HCT116 (cell line): Measurements from ENCODE around the gene TNS3. TPM values are rescaled to one million over a fixed set of nuclear protein-coding genes. Genes with fewer than 3 reads are reported as not detected.

Experiments used
- ATAC-seq: fragments of 200-7000 bp; cut with Tn5 transposase; 2 replicates; pipeline ENCODE4 v1.9.1; 2020; ENCODE audit warnings: mild to moderate bottlenecking, moderate library complexity
- BruUV-seq: library from RNA; stranded (reverse); fragments of 400-500 nt; replicated peaks from 2 replicates; lab custom pipeline; 2021; lab: Mats Ljungman, UMichigan
- CTCF ChIA-PET: fragments of 300-600 bp; sonication (Branson Sonifier 250); formaldehyde crosslinking; loops from one replicate; lab custom pipeline; 2021; ENCODE audit warnings: antibody characterized with exemption; lab: Charles Lee
- POLR2A ChIA-PET: fragments of 300-600, 350-600 bp; sonication (Branson Sonifier 250); formaldehyde crosslinking; loops from one replicate; lab custom pipeline; 2021; ENCODE audit warnings: antibody characterized with exemption; lab: Charles Lee
- RAD21 ChIA-PET, 2 experiments: fragments of 300-600 bp; sonication (Branson Sonifier 250); formaldehyde crosslinking; loops; one replicate each; lab custom pipeline; 2023; ENCODE audit warnings: low total read pairs in 2 of 2; ENCODE audit not compliant: uncharacterized antibody in 2 of 2, unreplicated experiment in 2 of 2, low non-redundant PET in 1 of 2; lab: Charles Lee
- DNase-seq: peaks from one replicate; pipeline ENCODE4 v3.0.0-alpha.2; 2010; ENCODE audit warnings: low read depth, low spot score
- H2AFZ ChIP-seq: fragments of 200-600 bp; shearing (Covaris generic), sonication (generic); 2 replicates; pipeline ENCODE4 v1.6.1; 2017; ENCODE audit warnings: low read depth, mixed run types, mixed read lengths, antibody characterized with exemption, low read length; ENCODE audit not compliant: poor library complexity, severe bottlenecking
- H3K27ac ChIP-seq: 2 replicates; pipeline ENCODE4 v1.5.1; 2012; ENCODE audit warnings: low read depth, low read length
- H3K27me3 ChIP-seq: fragments of 200-600 bp; sonication (generic); 2 replicates; pipeline ENCODE4 v1.6.1; 2016; ENCODE audit warnings: mixed run types, low read length, mixed read lengths; ENCODE audit not compliant: insufficient read depth
- H3K36me3 ChIP-seq, 2 experiments: fragments of 200-500 bp in 1 of 2; fragments of 200-600 bp in 1 of 2; sonication (Bioruptor generic) in 1 of 2; sonication (generic) in 1 of 2; 2 replicates each; pipeline versions ENCODE4 v1.5.1 to v1.6.1; 2014 to 2016; ENCODE audit warnings: low read length in 2 of 2, inconsistent platforms in 1 of 2, mixed read lengths in 1 of 2, mixed run types in 1 of 2; ENCODE audit not compliant: insufficient read depth in 2 of 2, control insufficient read depth in 1 of 2
- H3K4me1 ChIP-seq, 2 experiments: fragments of 200-600 bp in 1 of 2; sonication (generic) in 1 of 2; 2 replicates each; pipeline versions ENCODE4 v1.5.1 to v1.6.1; 2012 to 2017; ENCODE audit warnings: low read length in 2 of 2, inconsistent platforms in 1 of 2, mild to moderate bottlenecking in 1 of 2, mixed read lengths in 1 of 2, mixed run types in 1 of 2, moderate library complexity in 1 of 2; ENCODE audit not compliant: insufficient read depth in 2 of 2, control insufficient read depth in 1 of 2
- H3K4me2 ChIP-seq: fragments of 200-600 bp; sonication (generic); 2 replicates; pipeline ENCODE4 v1.6.1; 2017; ENCODE audit warnings: mixed run types, low read length, mixed read lengths
- H3K4me3 ChIP-seq, 2 experiments: fragments of 200-600 bp in 1 of 2; sonication (generic) in 1 of 2; replicated peaks in 1 of 2; 2 replicates each; pipeline ENCODE4 v1.5.1; 2011 to 2016; ENCODE audit warnings: low read length in 2 of 2, control low read depth in 1 of 2, low read depth in 1 of 2, mild to moderate bottlenecking in 1 of 2, mixed read lengths in 1 of 2, mixed run types in 1 of 2
- H3K79me2 ChIP-seq: fragments of 200-600 bp; sonication (generic); 2 replicates; pipeline ENCODE4 v1.6.1; 2017; ENCODE audit warnings: mild to moderate bottlenecking, mixed run types, low read length, moderate library complexity, mixed read lengths; ENCODE audit not compliant: insufficient read depth
- H3K9ac ChIP-seq: fragments of 200-600 bp; sonication (generic); 2 replicates; pipeline ENCODE4 v1.6.1; 2016; ENCODE audit warnings: low read length, mixed read lengths
- H3K9me2 ChIP-seq: fragments of 200-600 bp; sonication (generic), shearing (Covaris generic); 2 replicates; pipeline ENCODE4 v1.6.1; 2017; ENCODE audit warnings: mixed run types, mild to moderate bottlenecking, moderate library complexity; ENCODE audit not compliant: insufficient read depth
- H3K9me3 ChIP-seq, 2 experiments: fragments of 200-500 bp in 1 of 2; fragments of 200-600 bp in 1 of 2; sonication (Bioruptor generic) in 1 of 2; sonication (generic) in 1 of 2; 2 replicates each; pipeline ENCODE4 v1.6.1; 2014 to 2017; ENCODE audit warnings: low read length in 2 of 2, mixed read lengths in 2 of 2, inconsistent platforms in 1 of 2, low read depth in 1 of 2, mild to moderate bottlenecking in 1 of 2, mixed run types in 1 of 2, moderate library complexity in 1 of 2; ENCODE audit not compliant: control insufficient read depth in 1 of 2, insufficient read depth in 1 of 2
- H4K20me1 ChIP-seq: fragments of 200-600 bp; sonication (generic), shearing (Covaris generic); 2 replicates; pipeline ENCODE4 v1.6.1; 2017; ENCODE audit warnings: mixed run types, mild to moderate bottlenecking, moderate library complexity; ENCODE audit not compliant: insufficient read depth
- CBX3 ChIP-seq: IDR thresholded peaks from 2 replicates; pipeline ENCODE4 v1.6.1; 2012; ENCODE audit warnings: low read depth
- CEBPB ChIP-seq: IDR thresholded peaks from 2 replicates; pipeline ENCODE4 v1.6.1; 2012; ENCODE audit warnings: low read depth
- EGR1 ChIP-seq: IDR thresholded peaks from 2 replicates; pipeline ENCODE4 v1.6.1; 2012; ENCODE audit warnings: low read depth
- ELF1 ChIP-seq: IDR thresholded peaks from 2 replicates; pipeline ENCODE4 v1.6.1; 2012; ENCODE audit warnings: low read depth, borderline replicate concordance
- EZH2 ChIP-seq: fragments of 200-600 bp; sonication (generic); IDR thresholded peaks from 2 replicates; pipeline ENCODE4 v1.6.1; 2017; ENCODE audit warnings: antibody characterized with exemption, mixed run types
- EZH2phosphoT487 ChIP-seq: fragments of 200-600 bp; IDR thresholded peaks from 2 replicates; pipeline ENCODE4 v1.6.1; 2018; ENCODE audit warnings: antibody characterized with exemption, borderline replicate concordance
- FOSL1 ChIP-seq: IDR thresholded peaks from 2 replicates; pipeline ENCODE4 v1.6.1; 2012; ENCODE audit warnings: low read depth
- POLR2A ChIP-seq: IDR thresholded peaks from 2 replicates; pipeline ENCODE4 v1.7.0; 2011; ENCODE audit warnings: borderline replicate concordance; ENCODE audit not compliant: insufficient read depth, insufficient read length; ENCODE audit errors: extremely low read depth
- RAD21 ChIP-seq: IDR thresholded peaks from 2 replicates; pipeline ENCODE4 v1.6.1; 2012; ENCODE audit warnings: low read depth, mild to moderate bottlenecking
- SIN3A ChIP-seq: IDR thresholded peaks from 2 replicates; pipeline ENCODE4 v1.6.1; 2012; ENCODE audit warnings: low read depth
- SP1 ChIP-seq: IDR thresholded peaks from 2 replicates; pipeline ENCODE4 v1.6.1; 2012; ENCODE audit warnings: low read depth
- SRF ChIP-seq: IDR thresholded peaks from 2 replicates; pipeline ENCODE4 v1.6.1; 2012; ENCODE audit warnings: low read depth
- ZFX ChIP-seq: fragments of 450-650 bp; IDR thresholded peaks from 2 replicates; pipeline ENCODE4 v1.6.1; 2017
- intact Hi-C: fragments of 100-400 bp; cut with micrococcal nuclease; formaldehyde crosslinking; loops from 2 replicates; pipeline ENCODE4 v1.10.0; 2022
- total RNA-seq: library from RNA; stranded (reverse); gene quantifications from one replicate; pipeline ENCODE4 v1.2.1, GENCODE V29; 2021; ENCODE audit not compliant: unreplicated experiment
- TF ChIP-seq, protein P1 (sequence below), 3 experiments: fragments of 200-600 bp in 1 of 3; sonication (generic) in 1 of 3; IDR thresholded peaks in 2 of 3; conservative IDR thresholded peaks in 1 of 3; 2 replicates each; pipeline ENCODE4 v1.5.1; 2012 to 2017; ENCODE audit warnings: low read depth in 2 of 3, low read length in 2 of 3, antibody characterized with exemption in 1 of 3, borderline replicate concordance in 1 of 3, control low read depth in 1 of 3, mild to moderate bottlenecking in 1 of 3, mixed read lengths in 1 of 3, mixed run types in 1 of 3, moderate library complexity in 1 of 3; ENCODE audit not compliant: insufficient read depth in 1 of 3
- TF ChIP-seq, protein P2 (sequence below): IDR thresholded peaks from 2 replicates; pipeline ENCODE4 v1.6.1; 2012
- TF ChIP-seq, protein P3 (sequence below): IDR thresholded peaks from 2 replicates; pipeline ENCODE4 v1.6.1; 2012; ENCODE audit warnings: low read depth

TNS3 gene
- total RNA-seq, 1 experiment from 2014 or later = 9.1 TPM

DNA sequence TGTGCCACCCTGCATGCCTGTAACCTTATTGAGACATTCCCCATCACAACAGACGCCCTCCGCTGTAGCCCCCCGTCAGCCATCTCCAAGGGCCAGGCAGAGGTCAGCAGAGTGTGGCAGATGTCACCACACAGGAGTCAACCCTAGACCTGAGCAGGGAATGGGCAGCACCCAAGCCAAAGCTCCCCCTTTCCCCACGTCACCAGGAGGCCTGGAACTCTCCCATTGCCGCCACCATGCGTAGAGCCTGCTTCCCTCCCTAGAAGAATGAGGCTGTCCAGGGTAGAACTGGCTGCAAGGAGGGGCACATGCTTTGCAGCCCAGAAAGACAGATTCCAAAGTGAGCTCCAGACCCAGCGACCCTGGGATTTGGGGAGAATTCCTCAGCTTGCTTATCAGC, 342.9 kb downstream of the TNS3 start:
- ChIA-PET POLR2A (no interaction called here), CTCF (no interaction called here), RAD21 (no interaction called here)
- no peak overlapping the region for H3K27ac ChIP-seq
- no peak for DNase-seq
- no peaks in the 10 kb centered on the region for H3K9me2 ChIP-seq
- no peak overlapping the region for H3K4me3 ChIP-seq
- H3K9me3 ChIP-seq = no peaks in the 10 kb centered on the region
- no peak for ATAC-seq
- H3K9ac ChIP-seq = no peak overlapping the region
- TF ChIP-seq CBX3 (no peak), ZFX (no peak), EZH2 (no peak), CEBPB (no peak), SRF (no peak), RAD21 (no peak), POLR2A (no peak), EZH2phosphoT487 (no peak), ELF1 (no peak), SIN3A (no peak), SP1 (no peak), FOSL1 (no peak), EGR1 (no peak)
- TF ChIP-seq, protein P1, sequence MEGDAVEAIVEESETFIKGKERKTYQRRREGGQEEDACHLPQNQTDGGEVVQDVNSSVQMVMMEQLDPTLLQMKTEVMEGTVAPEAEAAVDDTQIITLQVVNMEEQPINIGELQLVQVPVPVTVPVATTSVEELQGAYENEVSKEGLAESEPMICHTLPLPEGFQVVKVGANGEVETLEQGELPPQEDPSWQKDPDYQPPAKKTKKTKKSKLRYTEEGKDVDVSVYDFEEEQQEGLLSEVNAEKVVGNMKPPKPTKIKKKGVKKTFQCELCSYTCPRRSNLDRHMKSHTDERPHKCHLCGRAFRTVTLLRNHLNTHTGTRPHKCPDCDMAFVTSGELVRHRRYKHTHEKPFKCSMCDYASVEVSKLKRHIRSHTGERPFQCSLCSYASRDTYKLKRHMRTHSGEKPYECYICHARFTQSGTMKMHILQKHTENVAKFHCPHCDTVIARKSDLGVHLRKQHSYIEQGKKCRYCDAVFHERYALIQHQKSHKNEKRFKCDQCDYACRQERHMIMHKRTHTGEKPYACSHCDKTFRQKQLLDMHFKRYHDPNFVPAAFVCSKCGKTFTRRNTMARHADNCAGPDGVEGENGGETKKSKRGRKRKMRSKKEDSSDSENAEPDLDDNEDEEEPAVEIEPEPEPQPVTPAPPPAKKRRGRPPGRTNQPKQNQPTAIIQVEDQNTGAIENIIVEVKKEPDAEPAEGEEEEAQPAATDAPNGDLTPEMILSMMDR (IDR thresholded peaks at IDR 0.05 in 2 of 3, conservative IDR thresholded peaks at IDR 0.05 in 1 of 3; ENCODE audit: borderline replicate concordance in 1 of 3, insufficient read depth in 1 of 3, low read depth in 2 of 3, low read length in 2 of 3) = no peak
- TF ChIP-seq, protein P2, sequence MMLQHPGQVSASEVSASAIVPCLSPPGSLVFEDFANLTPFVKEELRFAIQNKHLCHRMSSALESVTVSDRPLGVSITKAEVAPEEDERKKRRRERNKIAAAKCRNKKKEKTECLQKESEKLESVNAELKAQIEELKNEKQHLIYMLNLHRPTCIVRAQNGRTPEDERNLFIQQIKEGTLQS = no peak
- TF ChIP-seq, protein P3, sequence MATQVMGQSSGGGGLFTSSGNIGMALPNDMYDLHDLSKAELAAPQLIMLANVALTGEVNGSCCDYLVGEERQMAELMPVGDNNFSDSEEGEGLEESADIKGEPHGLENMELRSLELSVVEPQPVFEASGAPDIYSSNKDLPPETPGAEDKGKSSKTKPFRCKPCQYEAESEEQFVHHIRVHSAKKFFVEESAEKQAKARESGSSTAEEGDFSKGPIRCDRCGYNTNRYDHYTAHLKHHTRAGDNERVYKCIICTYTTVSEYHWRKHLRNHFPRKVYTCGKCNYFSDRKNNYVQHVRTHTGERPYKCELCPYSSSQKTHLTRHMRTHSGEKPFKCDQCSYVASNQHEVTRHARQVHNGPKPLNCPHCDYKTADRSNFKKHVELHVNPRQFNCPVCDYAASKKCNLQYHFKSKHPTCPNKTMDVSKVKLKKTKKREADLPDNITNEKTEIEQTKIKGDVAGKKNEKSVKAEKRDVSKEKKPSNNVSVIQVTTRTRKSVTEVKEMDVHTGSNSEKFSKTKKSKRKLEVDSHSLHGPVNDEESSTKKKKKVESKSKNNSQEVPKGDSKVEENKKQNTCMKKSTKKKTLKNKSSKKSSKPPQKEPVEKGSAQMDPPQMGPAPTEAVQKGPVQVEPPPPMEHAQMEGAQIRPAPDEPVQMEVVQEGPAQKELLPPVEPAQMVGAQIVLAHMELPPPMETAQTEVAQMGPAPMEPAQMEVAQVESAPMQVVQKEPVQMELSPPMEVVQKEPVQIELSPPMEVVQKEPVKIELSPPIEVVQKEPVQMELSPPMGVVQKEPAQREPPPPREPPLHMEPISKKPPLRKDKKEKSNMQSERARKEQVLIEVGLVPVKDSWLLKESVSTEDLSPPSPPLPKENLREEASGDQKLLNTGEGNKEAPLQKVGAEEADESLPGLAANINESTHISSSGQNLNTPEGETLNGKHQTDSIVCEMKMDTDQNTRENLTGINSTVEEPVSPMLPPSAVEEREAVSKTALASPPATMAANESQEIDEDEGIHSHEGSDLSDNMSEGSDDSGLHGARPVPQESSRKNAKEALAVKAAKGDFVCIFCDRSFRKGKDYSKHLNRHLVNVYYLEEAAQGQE = no peak
- no peak overlapping the region for H3K4me2 ChIP-seq
- intact Hi-C loops = no loop called here
- no peaks in the 10 kb centered on the region for H3K27me3 ChIP-seq
- H3K36me3 ChIP-seq = no peaks in the 10 kb centered on the region
- BruUV-seq = no TSS peak
- H4K20me1 ChIP-seq = no peaks in the 10 kb centered on the region
- no peaks in the 10 kb centered on the region for H3K4me1 ChIP-seq
- H2AFZ ChIP-seq = no peak overlapping the region
- no peaks in the 10 kb centered on the region for H3K79me2 ChIP-seq
